K562 (cell line): ENCODE data around the gene PRSS53. TPM values are rescaled to one million over a fixed set of nuclear protein-coding genes. Genes with fewer than 3 reads are reported as not detected.

Experiments
- ATAC-seq: fragments of 200-7000 bp; cut with Tn5 transposase; 3 replicates; pipeline ENCODE4 v1.9.1; 2020; ENCODE audit warnings: moderate library complexity
- BruUV-seq: library from RNA; stranded (reverse); fragments of 400-500 nt; replicated peaks from 2 replicates; lab custom pipeline; 2021; lab: Mats Ljungman, UMichigan
- CTCF ChIA-PET: fragments of 300-600 bp; formaldehyde crosslinking; extraction: SDS; loops from one replicate; lab custom pipeline; 2021; ENCODE audit warnings: low intra/inter-chr PET ratio; lab: Yijun Ruan, JAX
- POLR2A ChIA-PET: fragments of 300-600, 350-650 bp; sonication (Branson Sonifier 250); formaldehyde crosslinking; extraction: SDS; loops from one replicate; lab custom pipeline; 2021; ENCODE audit warnings: antibody characterized with exemption, inconsistent platforms; lab: Yijun Ruan, JAX
- DNase-seq, 4 experiments: peaks; one replicate each; pipeline versions ENCODE4 v3.0.0 to v3.0.0-alpha.2; 2011 to 2018; ENCODE audit warnings: low spot score in 3 of 4, mixed read lengths in 3 of 4; ENCODE audit errors: extremely low read depth in 1 of 4
- FAIRE-seq: peaks from 2 replicates; lab custom pipeline; 2011; peaks lifted over from hg19 to GRCh38; lab: Jason Lieb, UNC
- H2AFZ ChIP-seq: 2 replicates; pipeline ENCODE4 v1.6.0; 2011; ENCODE audit warnings: low read depth, low read length, control low read depth, inconsistent platforms
- H3K27ac ChIP-seq: fragments of 200-600 bp; 3 replicates; pipeline ENCODE4 v1.8.0; 2011; ENCODE audit warnings: low read depth, mild to moderate bottlenecking, control low read depth, inconsistent platforms, low read length, moderate library complexity, mixed read lengths; ENCODE audit errors: extremely low read depth
- H3K27me3 ChIP-seq, 2 experiments: fragments of 300-600 bp in 1 of 2; 2 replicates in 1 of 2; 3 replicates in 1 of 2; pipeline versions ENCODE4 v1.6.0 to v1.8.0; 2011; ENCODE audit warnings: inconsistent platforms in 2 of 2, low read length in 2 of 2, mild to moderate bottlenecking in 1 of 2, mixed read lengths in 1 of 2, moderate library complexity in 1 of 2; ENCODE audit not compliant: control insufficient read depth in 2 of 2, insufficient read depth in 2 of 2
- H3K36me3 ChIP-seq: fragments of 300-600 bp; 3 replicates; pipeline ENCODE4 v1.8.0; 2011; ENCODE audit warnings: mild to moderate bottlenecking, low read length, inconsistent platforms; ENCODE audit not compliant: control insufficient read depth, insufficient read depth
- H3K4me1 ChIP-seq, 2 experiments: fragments of 200-600 bp in 1 of 2; replicated peaks in 1 of 2; 2 replicates in 1 of 2; 3 replicates in 1 of 2; pipeline versions ENCODE4 v1.5.1 to v1.8.0; 2011; ENCODE audit warnings: inconsistent platforms in 2 of 2, low read length in 2 of 2, mild to moderate bottlenecking in 1 of 2, mixed read lengths in 1 of 2, moderate library complexity in 1 of 2; ENCODE audit not compliant: control insufficient read depth in 2 of 2, insufficient read depth in 2 of 2
- H3K4me2 ChIP-seq: 2 replicates; pipeline ENCODE4 v1.6.1; 2011; ENCODE audit warnings: low read length, control low read depth, inconsistent platforms, mixed read lengths; ENCODE audit not compliant: insufficient read depth
- H3K4me3 ChIP-seq: fragments of 200-600 bp; sonication (generic), shearing (Covaris generic); 2 replicates; pipeline ENCODE4 v1.5.1; 2016; ENCODE audit warnings: control low read depth, inconsistent platforms
- H3K79me2 ChIP-seq: fragments of 200-600 bp; 3 replicates; pipeline ENCODE4 v1.8.0; 2011; ENCODE audit warnings: low read length, inconsistent platforms; ENCODE audit not compliant: control insufficient read depth, insufficient read depth
- H3K9ac ChIP-seq, 2 experiments: 2 replicates each; pipeline versions ENCODE4 v1.6.0 to v1.6.1; 2011; ENCODE audit warnings: low read depth in 2 of 2, low read length in 2 of 2, control low read depth in 1 of 2, inconsistent platforms in 1 of 2, mild to moderate bottlenecking in 1 of 2, mixed read lengths in 1 of 2; ENCODE audit not compliant: insufficient read depth in 1 of 2
- H3K9me1 ChIP-seq: one replicate; pipeline ENCODE4 v1.6.0; 2011; ENCODE audit warnings: inconsistent platforms, mild to moderate bottlenecking, low read length, moderate library complexity; ENCODE audit not compliant: control insufficient read depth, insufficient read depth
- H3K9me3 ChIP-seq: replicated peaks from 2 replicates; pipeline ENCODE4 v1.5.1; 2011; ENCODE audit warnings: low read depth, low read length, inconsistent platforms; ENCODE audit not compliant: control insufficient read depth, insufficient read depth
- H4K20me1 ChIP-seq: replicated peaks from 2 replicates; pipeline ENCODE4 v1.6.1; 2011; ENCODE audit warnings: low read length, inconsistent platforms, mixed read lengths; ENCODE audit not compliant: control insufficient read depth, insufficient read depth
- CBFB ChIP-seq: sonication (generic); formaldehyde crosslinking; IDR thresholded peaks from 2 replicates; pipeline ENCODE4 v1.4.0; 2020; ENCODE audit warnings: mild to moderate bottlenecking, missing genetic modification reagents
- FOXK1 ChIP-seq: sonication (generic); formaldehyde crosslinking; IDR thresholded peaks from 2 replicates; pipeline ENCODE4 v1.8.0; 2022; ENCODE audit warnings: missing genetic modification reagents, mild to moderate bottlenecking, borderline replicate concordance
- GATA2 ChIP-seq: sonication (generic); formaldehyde crosslinking; IDR thresholded peaks from 2 replicates; pipeline ENCODE4 v1.4.0; 2020; ENCODE audit warnings: mild to moderate bottlenecking, missing genetic modification reagents
- NRF1 ChIP-seq, 2 experiments: fragments of 450-650 bp; IDR thresholded peaks in 1 of 2; conservative IDR thresholded peaks in 1 of 2; 2 replicates each; pipeline ENCODE4 v1.6.1; 2014; ENCODE audit warnings: mild to moderate bottlenecking in 2 of 2
- NUFIP1 ChIP-seq: fragments of 450-650 bp; IDR thresholded peaks from 2 replicates; pipeline ENCODE4 v1.6.1; 2018; ENCODE audit not compliant: partially characterized antibody
- PHB2 ChIP-seq: fragments of 450-650 bp; IDR thresholded peaks from 2 replicates; pipeline ENCODE4 v1.6.1; 2017; ENCODE audit warnings: low read depth
- ZFX ChIP-seq: sonication (generic); formaldehyde crosslinking; IDR thresholded peaks from 2 replicates; pipeline ENCODE4 v1.8.0; 2022; ENCODE audit warnings: mild to moderate bottlenecking, missing genetic modification reagents, moderate library complexity
- ZNF175 ChIP-seq: fragments of 200-800 bp; sonication (Bioruptor generic); IDR thresholded peaks from 2 replicates; pipeline ENCODE4 v1.6.1; 2016; ENCODE audit warnings: low read depth, mild to moderate bottlenecking, missing genetic modification characterization, missing compliant biosample characterization
- ZNF583 ChIP-seq: fragments of 250-450 bp; sonication (Bioruptor Pico); IDR thresholded peaks from 2 replicates; pipeline ENCODE4 v1.4.0; 2020
- WGBS: fragments of 100-300 bp; shearing (Covaris generic); methylation state at CpG from one replicate; pipeline ENCODE4 v1.1.6; 2016; ENCODE audit warnings: low coverage, mixed read lengths; ENCODE audit not compliant: insufficient coverage; ENCODE audit errors: missing lambda C conversion rate; 5-methylcytosine and 5-hydroxymethylcytosine counted together
- in situ Hi-C: fragments of 300-500 bp; cut with MboI; formaldehyde crosslinking; loops from 4 replicates; pipeline ENCODE4 v1.15.0; 2018; ENCODE audit warnings: inconsistent platforms, mixed read lengths
- intact Hi-C: fragments of 100-400 bp; cut with micrococcal nuclease; formaldehyde crosslinking; loops from 2 replicates; pipeline ENCODE4 v1.14.2; 2022
- polyA plus RNA-seq, 8 experiments: library from polyadenylated mRNA; depleted of rRNA in 4 of 8; stranded (reverse) in 5 of 8; unstranded in 3 of 8; fragments of >200 nt; fragmentation: Nextera tagmentation in 2 of 8; fragmentation: Illumina TruSeq in 1 of 8; extraction: Ambion mirVana in 2 of 8; extraction: Trizol in 1 of 8; gene quantifications; 2 replicates each; pipeline versions ENCODE4 v1.2.1 to v1.2.3, GENCODE V29; 2011 to 2014; ENCODE audit warnings: inconsistent platforms in 1 of 8, missing spikeins in 1 of 8
- total RNA-seq, 7 experiments: library from RNA; depleted of rRNA in 6 of 7; stranded (reverse); fragments of >200 nt in 6 of 7; fragmentation: Illumina TruSeq in 2 of 7; extraction: Trizol in 2 of 7; gene quantifications; 2 replicates each; pipeline versions ENCODE4 v1.2.1 to v1.2.3, GENCODE V29; 2011 to 2021; ENCODE audit warnings: low replicate concordance in 1 of 7
- TF ChIP-seq, protein P1 (sequence below): conservative IDR thresholded peaks from 2 replicates; pipeline ENCODE4 v1.6.1; 2011; ENCODE audit warnings: low read depth, mild to moderate bottlenecking, low read length; ENCODE audit not compliant: control insufficient read depth
- TF ChIP-seq, protein P2 (sequence below), 2 experiments: fragments of 450-650 bp; conservative IDR thresholded peaks; 2 replicates each; pipeline ENCODE4 v1.6.1; 2017; ENCODE audit warnings: mild to moderate bottlenecking in 2 of 2, moderate library complexity in 2 of 2

The PRSS53 gene
- total and polyA plus RNA-seq, 9 of the 15 experiments (the other 6 are each of a cell fraction or from before 2014, with no cell fraction given), result 0.40 to 1.9 (median 0.78) TPM; not detected in 2

DNA sequence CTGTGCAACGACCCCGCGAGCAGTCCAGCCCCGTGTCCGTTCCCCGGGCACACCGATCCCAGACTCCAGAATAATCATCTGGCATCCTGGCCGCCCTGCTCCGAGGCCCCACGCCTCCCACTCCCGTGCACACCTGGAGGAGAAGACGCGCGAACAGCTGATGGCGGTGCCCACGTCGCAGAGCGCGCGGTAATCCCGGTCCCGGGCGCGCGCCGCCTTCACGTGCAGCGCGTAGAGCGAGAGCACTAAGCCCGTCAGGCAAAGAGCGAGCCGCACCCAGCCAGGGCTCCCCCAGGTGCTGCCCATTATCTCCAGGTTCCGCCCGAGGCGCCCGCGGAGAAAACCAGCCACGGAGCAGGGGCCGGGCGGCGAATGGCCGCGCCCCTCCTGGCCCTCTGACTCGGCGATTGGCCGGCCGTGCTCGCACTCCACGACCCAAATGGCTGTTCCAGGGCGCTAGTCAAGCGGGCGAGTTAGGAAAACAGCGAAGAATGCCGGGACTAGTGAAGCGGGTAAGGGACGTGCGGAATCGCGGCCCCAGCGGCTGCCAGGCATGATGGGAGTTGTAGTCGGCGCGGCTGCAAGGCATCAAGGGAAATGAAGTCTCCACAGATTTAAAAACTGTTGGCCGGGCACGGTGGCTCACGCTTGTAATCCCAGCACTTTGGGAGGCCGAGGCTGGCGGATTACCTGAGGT is 5.8 kb upstream of the PRSS53 start, which contains the start of gene VKORC1:
TSS of gene VKORC1 (minus strand) at position 374 of the 697 bp plus-strand sequence. CDS start at position 306, 68 bp downstream.
- peak; percentile 98 for FAIRE-seq
- Histone ChIP-seq H3K4me3 (peak within 1 kb of the TSS; percentile 79), H3K36me3 (peaks cover 22% of the 10 kb centered on the region; the same call in 1 of the 3 replicates), H3K4me2 (peak within 1 kb of the TSS; percentile 96), H3K27ac (peak within 1 kb of the TSS; percentile 70), H3K9ac (peak within 1 kb of the TSS; percentile 73 to 94), H2AFZ (peak within 1 kb of the TSS; percentile 97), H3K4me1 (peaks cover 17 to 32% of the 10 kb centered on the region in 2 experiments; a peak in 4 of 5 replicates), H3K79me2 (peaks cover 22% of the 10 kb centered on the region), H3K9me1 (peaks cover 6% of the 10 kb centered on the region), H3K27me3 (no peaks in the 10 kb centered on the region), H3K9me3 (0 out of 2 replicates have a peak, but pooled peaks cover 4% of the 10 kb centered on the region), H4K20me1 (peaks cover 8% of the 10 kb centered on the region; the same call in 1 of the 2 replicates)
- no TSS peak for BruUV-seq
- in situ Hi-C loops (no loop called here), intact Hi-C loops (loop anchor here (1.0 to 10.0 kb wide), 4 partner anchors 48 to 140 kb away; partner anchors contain the start of genes HSD3B7, SETD1A and STX4)
- ChIA-PET POLR2A (interaction anchor here (0.5 to 3.3 kb wide), 10 partner anchors 10 to 1217 kb away, joined by 3 to 15 read pairs (median 4); partner anchors contain the start of genes FUS and KAT8), CTCF (no interaction called here)
- peak; percentile 91 to 98 (median 93) for DNase-seq
- under 1% methylated on average over 67 of the region's 69 CpGs for WGBS
- ATAC-seq, result peak; percentile 96
- no peak for TF ChIP-seq PHB2
- TF ChIP-seq ZNF175 (CRISPR knock-in tag), result 0 out of 2 replicates have a peak, but pooled peaks have one; percentile 58
- peak; percentile 48 for TF ChIP-seq ZFX (CRISPR knock-in tag)
- TF ChIP-seq CBFB (CRISPR knock-in tag), result 0 out of 2 replicates have a peak, but pooled peaks have one; percentile 19
- peak; percentile 76 to 81 for TF ChIP-seq NRF1 (conservative IDR thresholded peaks at IDR 0.05 in 1 of 2, IDR thresholded peaks at IDR 0.05 in 1 of 2)
- no peak for TF ChIP-seq NUFIP1
- TF ChIP-seq, protein P1, sequence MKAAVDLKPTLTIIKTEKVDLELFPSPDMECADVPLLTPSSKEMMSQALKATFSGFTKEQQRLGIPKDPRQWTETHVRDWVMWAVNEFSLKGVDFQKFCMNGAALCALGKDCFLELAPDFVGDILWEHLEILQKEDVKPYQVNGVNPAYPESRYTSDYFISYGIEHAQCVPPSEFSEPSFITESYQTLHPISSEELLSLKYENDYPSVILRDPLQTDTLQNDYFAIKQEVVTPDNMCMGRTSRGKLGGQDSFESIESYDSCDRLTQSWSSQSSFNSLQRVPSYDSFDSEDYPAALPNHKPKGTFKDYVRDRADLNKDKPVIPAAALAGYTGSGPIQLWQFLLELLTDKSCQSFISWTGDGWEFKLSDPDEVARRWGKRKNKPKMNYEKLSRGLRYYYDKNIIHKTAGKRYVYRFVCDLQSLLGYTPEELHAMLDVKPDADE, result peak; percentile 89
- TF ChIP-seq, protein P2, sequence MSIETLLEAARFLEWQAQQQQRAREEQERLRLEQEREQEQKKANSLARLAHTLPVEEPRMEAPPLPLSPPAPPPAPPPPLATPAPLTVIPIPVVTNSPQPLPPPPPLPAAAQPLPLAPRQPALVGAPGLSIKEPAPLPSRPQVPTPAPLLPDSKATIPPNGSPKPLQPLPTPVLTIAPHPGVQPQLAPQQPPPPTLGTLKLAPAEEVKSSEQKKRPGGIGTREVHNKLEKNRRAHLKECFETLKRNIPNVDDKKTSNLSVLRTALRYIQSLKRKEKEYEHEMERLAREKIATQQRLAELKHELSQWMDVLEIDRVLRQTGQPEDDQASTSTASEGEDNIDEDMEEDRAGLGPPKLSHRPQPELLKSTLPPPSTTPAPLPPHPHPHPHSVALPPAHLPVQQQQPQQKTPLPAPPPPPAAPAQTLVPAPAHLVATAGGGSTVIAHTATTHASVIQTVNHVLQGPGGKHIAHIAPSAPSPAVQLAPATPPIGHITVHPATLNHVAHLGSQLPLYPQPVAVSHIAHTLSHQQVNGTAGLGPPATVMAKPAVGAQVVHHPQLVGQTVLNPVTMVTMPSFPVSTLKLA (conservative IDR thresholded peaks at IDR 0.05), result peak; percentile 73 to 89
- TF ChIP-seq ZNF583 (CRISPR knock-in tag), result no peak
- no peak; the same call in 1 of the 2 replicates for TF ChIP-seq FOXK1 (CRISPR knock-in tag)
- TF ChIP-seq GATA2, result no peak
